ENCODE measurements around the gene HCFC1R1.

Gene HCFC1R1

DNA sequence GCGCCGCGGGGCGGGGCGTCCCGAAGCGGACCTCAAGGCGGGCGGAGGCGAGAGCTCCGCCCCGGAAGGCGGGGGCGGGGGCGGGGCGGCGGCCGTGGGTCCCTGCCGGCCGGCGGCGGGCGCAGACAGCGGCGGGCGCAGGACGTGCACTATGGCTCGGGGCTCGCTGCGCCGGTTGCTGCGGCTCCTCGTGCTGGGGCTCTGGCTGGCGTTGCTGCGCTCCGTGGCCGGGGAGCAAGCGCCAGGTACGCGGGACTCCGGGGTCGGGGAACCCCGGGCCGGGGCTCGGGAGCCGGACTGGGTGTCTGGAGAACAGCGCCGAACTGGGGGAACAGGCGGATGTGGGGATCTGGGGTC, 3.5 kb downstream of the HCFC1R1 start, which contains the start of gene TNFRSF12A:
TSS of gene TNFRSF12A (plus strand) at position 122 of the 357 bp plus-strand sequence. CDS start at position 152, 30 bp downstream.
- Histone ChIP-seq H3K27ac (no peak within 1 kb of the TSS), H3K9ac (peak within 1 kb of the TSS; percentile 48; the same call in 1 of the 2 replicates), H3K4me2 (peak within 1 kb of the TSS; percentile 99), H3K27me3 (ENCODE audit: insufficient read depth, low read depth) (peaks cover 12% of the 10 kb centered on the region), H3K79me2 (ENCODE audit: insufficient read depth, low read depth) (no peaks in the 10 kb centered on the region), H4K20me1 (ENCODE audit: insufficient read depth) (no peaks in the 10 kb centered on the region), H2AFZ (ENCODE audit: low read depth) (peak within 1 kb of the TSS; percentile 98), H3K4me3 (IDR thresholded peaks at IDR 0.05; ENCODE audit: insufficient read depth, low read depth, low read length) (no peak within 1 kb of the TSS), H3K4me1 (ENCODE audit: low read depth, poor library complexity, severe bottlenecking) (peaks cover 44% of the 10 kb centered on the region), H3K36me3 (ENCODE audit: insufficient read depth) (no peaks in the 10 kb centered on the region)
- TF ChIP-seq, protein P1, sequence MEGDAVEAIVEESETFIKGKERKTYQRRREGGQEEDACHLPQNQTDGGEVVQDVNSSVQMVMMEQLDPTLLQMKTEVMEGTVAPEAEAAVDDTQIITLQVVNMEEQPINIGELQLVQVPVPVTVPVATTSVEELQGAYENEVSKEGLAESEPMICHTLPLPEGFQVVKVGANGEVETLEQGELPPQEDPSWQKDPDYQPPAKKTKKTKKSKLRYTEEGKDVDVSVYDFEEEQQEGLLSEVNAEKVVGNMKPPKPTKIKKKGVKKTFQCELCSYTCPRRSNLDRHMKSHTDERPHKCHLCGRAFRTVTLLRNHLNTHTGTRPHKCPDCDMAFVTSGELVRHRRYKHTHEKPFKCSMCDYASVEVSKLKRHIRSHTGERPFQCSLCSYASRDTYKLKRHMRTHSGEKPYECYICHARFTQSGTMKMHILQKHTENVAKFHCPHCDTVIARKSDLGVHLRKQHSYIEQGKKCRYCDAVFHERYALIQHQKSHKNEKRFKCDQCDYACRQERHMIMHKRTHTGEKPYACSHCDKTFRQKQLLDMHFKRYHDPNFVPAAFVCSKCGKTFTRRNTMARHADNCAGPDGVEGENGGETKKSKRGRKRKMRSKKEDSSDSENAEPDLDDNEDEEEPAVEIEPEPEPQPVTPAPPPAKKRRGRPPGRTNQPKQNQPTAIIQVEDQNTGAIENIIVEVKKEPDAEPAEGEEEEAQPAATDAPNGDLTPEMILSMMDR (conservative IDR thresholded peaks at IDR 0.05; ENCODE audit: low read depth, low read length): no peak

DNA sequence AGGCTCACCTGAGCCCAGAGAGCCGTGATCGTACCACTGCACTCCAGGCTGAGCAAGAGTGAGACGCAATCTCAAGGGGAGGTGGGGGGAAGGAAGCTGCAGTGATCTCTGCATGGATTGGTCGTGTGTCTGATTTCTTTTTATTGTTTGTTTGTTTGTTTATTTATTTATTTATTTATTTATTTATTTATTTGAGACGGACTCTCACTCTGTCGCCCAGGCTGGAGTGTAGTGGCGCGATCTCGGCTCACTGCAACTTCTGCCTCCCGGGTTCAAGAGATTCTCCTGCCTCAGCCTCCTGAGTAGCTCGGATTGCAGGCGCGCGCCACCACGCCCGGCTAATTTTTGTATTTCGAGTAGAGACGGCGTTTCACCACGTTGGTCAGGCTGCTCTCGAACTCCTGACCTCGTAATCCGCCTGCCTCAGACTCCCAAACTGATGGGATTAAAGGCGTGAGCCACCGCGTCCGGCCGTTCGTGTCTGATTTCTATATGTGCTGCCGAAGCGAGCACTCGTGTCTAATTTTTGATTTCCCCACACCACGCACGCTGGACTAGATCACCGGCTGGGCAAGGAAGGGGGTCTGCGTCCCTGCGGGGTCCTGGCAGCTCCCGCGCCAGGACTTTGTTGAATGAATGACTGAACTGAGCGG, 4.0 kb downstream of the HCFC1R1 start:
- TF ChIP-seq, protein P1 (conservative IDR thresholded peaks at IDR 0.05; ENCODE audit: low read depth, low read length): no peak
- H3K4me2 ChIP-seq: peak overlapping the region; percentile 77
- H3K4me3 ChIP-seq (IDR thresholded peaks at IDR 0.05; ENCODE audit: insufficient read depth, low read depth, low read length): no peak overlapping the region
- H3K4me1 ChIP-seq (ENCODE audit: low read depth, poor library complexity, severe bottlenecking): peaks cover 39% of the 10 kb centered on the region
- peaks cover 16% of the 10 kb centered on the region for H3K27me3 ChIP-seq (ENCODE audit: insufficient read depth, low read depth)
- no peak overlapping the region for H3K27ac ChIP-seq
- H3K79me2 ChIP-seq (ENCODE audit: insufficient read depth, low read depth): no peaks in the 10 kb centered on the region
- peak overlapping the region; percentile 98 for H2AFZ ChIP-seq (ENCODE audit: low read depth)
- H3K36me3 ChIP-seq (ENCODE audit: insufficient read depth): no peaks in the 10 kb centered on the region
- no peaks in the 10 kb centered on the region for H4K20me1 ChIP-seq (ENCODE audit: insufficient read depth)
- H3K9ac ChIP-seq: no peak overlapping the region

DNA sequence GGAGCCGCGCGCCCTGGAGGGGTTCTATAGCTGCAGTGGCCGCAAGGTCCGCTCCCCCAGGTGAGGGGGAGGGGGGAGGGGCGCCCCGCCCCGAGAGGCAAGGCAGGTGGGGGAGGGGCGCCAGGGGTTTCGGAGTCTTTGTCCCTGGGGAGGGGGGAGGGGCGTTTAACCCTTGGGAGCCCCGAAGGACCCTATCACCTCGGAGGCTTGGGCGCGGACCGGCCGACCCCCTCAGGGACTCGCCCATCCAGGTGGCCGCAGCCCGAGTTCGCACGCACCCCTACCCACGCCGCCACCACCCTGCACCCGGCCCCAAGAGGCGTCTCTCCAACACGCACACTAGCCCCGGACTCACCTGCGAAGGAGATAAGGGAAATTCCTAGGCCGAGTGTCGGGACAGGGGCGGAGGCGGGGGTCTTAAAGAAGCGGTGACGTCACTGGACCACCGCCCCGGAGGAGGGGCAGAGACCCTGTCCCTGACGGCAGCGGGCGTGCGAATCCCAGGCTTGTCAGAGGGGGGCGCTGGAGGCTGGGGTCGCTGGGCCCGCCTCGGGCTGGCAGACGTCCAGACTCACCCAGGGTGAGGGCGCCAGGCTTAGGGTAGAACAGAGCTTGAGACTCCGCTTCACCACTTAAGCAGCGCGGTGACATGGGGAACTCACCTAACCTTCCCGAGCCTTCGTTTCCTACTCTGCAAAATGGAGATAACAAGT, 5.8 kb downstream of the HCFC1R1 start, which contains the start of gene CLDN6:
TSS of gene CLDN6 (minus strand) at position 390 of the 713 bp plus-strand sequence. CDS start 2,162 bp downstream, outside the sequence.
- Histone ChIP-seq H3K27me3 (ENCODE audit: insufficient read depth, low read depth) (peaks cover 30% of the 10 kb centered on the region), H3K36me3 (ENCODE audit: insufficient read depth) (no peaks in the 10 kb centered on the region), H3K4me2 (no peak within 1 kb of the TSS), H3K9ac (no peak within 1 kb of the TSS), H3K27ac (no peak within 1 kb of the TSS), H4K20me1 (ENCODE audit: insufficient read depth) (no peaks in the 10 kb centered on the region), H2AFZ (ENCODE audit: low read depth) (no peak within 1 kb of the TSS), H3K79me2 (ENCODE audit: insufficient read depth, low read depth) (no peaks in the 10 kb centered on the region), H3K4me3 (IDR thresholded peaks at IDR 0.05; ENCODE audit: insufficient read depth, low read depth, low read length) (no peak within 1 kb of the TSS), H3K4me1 (ENCODE audit: low read depth, poor library complexity, severe bottlenecking) (peaks cover 35% of the 10 kb centered on the region)
- TF ChIP-seq, protein P1 (conservative IDR thresholded peaks at IDR 0.05; ENCODE audit: low read depth, low read length): 0 out of 2 replicates have a peak, but pooled peaks have one; percentile 26

DNA sequence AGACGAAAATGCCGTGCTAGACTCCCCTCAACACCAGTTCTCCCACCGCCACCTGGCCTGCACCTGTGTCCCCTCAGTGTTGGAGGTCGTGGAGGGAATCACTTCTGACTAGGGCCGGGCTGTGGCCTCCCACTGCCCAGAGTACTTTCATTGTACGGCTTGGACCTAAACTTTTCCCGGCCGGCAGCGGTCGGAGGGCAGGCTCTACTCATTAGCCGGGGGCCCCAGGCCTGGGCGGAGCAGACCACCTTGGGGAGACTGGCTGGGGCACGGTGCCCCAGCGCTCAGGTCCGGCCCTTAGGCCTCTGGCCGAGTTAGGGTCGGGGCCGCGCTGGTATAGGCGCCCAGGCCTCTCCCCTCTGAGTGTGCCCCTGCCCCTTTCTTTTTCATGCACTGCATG, 6.4 kb downstream of the HCFC1R1 start:
- Histone ChIP-seq H3K9ac (no peak overlapping the region), H3K4me3 (IDR thresholded peaks at IDR 0.05; ENCODE audit: insufficient read depth, low read depth, low read length) (no peak overlapping the region), H3K4me2 (no peak overlapping the region), H3K79me2 (ENCODE audit: insufficient read depth, low read depth) (no peaks in the 10 kb centered on the region), H3K27me3 (ENCODE audit: insufficient read depth, low read depth) (peaks cover 36% of the 10 kb centered on the region), H3K4me1 (ENCODE audit: low read depth, poor library complexity, severe bottlenecking) (peaks cover 35% of the 10 kb centered on the region), H3K36me3 (ENCODE audit: insufficient read depth) (no peaks in the 10 kb centered on the region), H2AFZ (ENCODE audit: low read depth) (no peak overlapping the region), H3K27ac (no peak overlapping the region), H4K20me1 (ENCODE audit: insufficient read depth) (no peaks in the 10 kb centered on the region)
- TF ChIP-seq, protein P1 (conservative IDR thresholded peaks at IDR 0.05; ENCODE audit: low read depth, low read length): no peak

All from KMS-11 (cell line).